ENCODE data around the gene ACTC1.
"Not testable (repeated sequence)": the region's sequence is repeated elsewhere in the genome, so short reads cannot be mapped to it uniquely, and the experiment has no call there.

GRCh38 chr15:34807241-34807640 lies 11.9 kb upstream of the ACTC1 start:
- TF ChIP-seq POLR2A (IDR thresholded peaks at IDR 0.05) = not testable (repeated sequence)
- TF ChIP-seq, protein P1, sequence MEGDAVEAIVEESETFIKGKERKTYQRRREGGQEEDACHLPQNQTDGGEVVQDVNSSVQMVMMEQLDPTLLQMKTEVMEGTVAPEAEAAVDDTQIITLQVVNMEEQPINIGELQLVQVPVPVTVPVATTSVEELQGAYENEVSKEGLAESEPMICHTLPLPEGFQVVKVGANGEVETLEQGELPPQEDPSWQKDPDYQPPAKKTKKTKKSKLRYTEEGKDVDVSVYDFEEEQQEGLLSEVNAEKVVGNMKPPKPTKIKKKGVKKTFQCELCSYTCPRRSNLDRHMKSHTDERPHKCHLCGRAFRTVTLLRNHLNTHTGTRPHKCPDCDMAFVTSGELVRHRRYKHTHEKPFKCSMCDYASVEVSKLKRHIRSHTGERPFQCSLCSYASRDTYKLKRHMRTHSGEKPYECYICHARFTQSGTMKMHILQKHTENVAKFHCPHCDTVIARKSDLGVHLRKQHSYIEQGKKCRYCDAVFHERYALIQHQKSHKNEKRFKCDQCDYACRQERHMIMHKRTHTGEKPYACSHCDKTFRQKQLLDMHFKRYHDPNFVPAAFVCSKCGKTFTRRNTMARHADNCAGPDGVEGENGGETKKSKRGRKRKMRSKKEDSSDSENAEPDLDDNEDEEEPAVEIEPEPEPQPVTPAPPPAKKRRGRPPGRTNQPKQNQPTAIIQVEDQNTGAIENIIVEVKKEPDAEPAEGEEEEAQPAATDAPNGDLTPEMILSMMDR (IDR thresholded peaks at IDR 0.05) = not testable (repeated sequence)

Measured in right lobe of liver (tissue), 4 donors.